Measurements from ENCODE around the gene GNAI3.
A peak's percentile ranks its signal among the peaks of the same experiment; 100 is the strongest.

Gene GNAI3

GRCh38 chr1:109609881-109610280 lies 61.5 kb downstream of the GNAI3 start:
- Histone ChIP-seq H3K14ac (ENCODE audit: low read length) (no peak overlapping the region), H3K79me1 (ENCODE audit: low read depth, low read length) (no peaks in the 10 kb centered on the region), H3K27me3 (ENCODE audit: control insufficient read depth in 3 of 3, insufficient read depth in 3 of 3, low read depth in 1 of 3, low read length in 3 of 3) (no peaks in the 10 kb centered on the region), H3K4me1 (ENCODE audit: control insufficient read depth in 2 of 2, insufficient read depth in 1 of 2, low read depth in 1 of 2, low read length in 2 of 2) (peaks cover 0 to 5% of the 10 kb centered on the region in 2 donors), H2BK120ac (ENCODE audit: low read depth, low read length) (no peak overlapping the region), H3K4me3 (ENCODE audit: low read length in 2 of 2) (no peak overlapping the region), H3K23ac (ENCODE audit: low read depth, low read length, poor library complexity) (no peak overlapping the region), H3K27ac (replicated peaks; ENCODE audit: low read length) (no peak overlapping the region), H2BK15ac (ENCODE audit: low read length) (no peak overlapping the region), H3K4me2 (ENCODE audit: insufficient read depth, low read length, poor library complexity, severe bottlenecking) (no peak overlapping the region), H3K9ac (ENCODE audit: low read depth, low read length, poor library complexity) (no peak overlapping the region), H4K91ac (ENCODE audit: low read depth, low read length, poor library complexity) (no peak overlapping the region), H3K9me3 (replicated peaks in 1 of 2; ENCODE audit: control insufficient read depth in 2 of 2, insufficient read depth in 1 of 2, low read depth in 1 of 2, low read length in 2 of 2) (no peaks in the 10 kb centered on the region), H3K18ac (ENCODE audit: low read length) (no peak overlapping the region), H2BK5ac (ENCODE audit: low read length) (no peak overlapping the region), H4K8ac (ENCODE audit: low read depth, low read length) (no peak overlapping the region), H2AK5ac (ENCODE audit: low read depth, low read length) (no peak overlapping the region), H2BK12ac (ENCODE audit: low read length) (no peak overlapping the region), H2AFZ (ENCODE audit: low read length) (no peak overlapping the region), H3K36me3 (replicated peaks in 1 of 2; ENCODE audit: control insufficient read depth in 2 of 2, insufficient read depth in 2 of 2, low read length in 2 of 2) (no peaks in the 10 kb centered on the region), H3K4ac (ENCODE audit: low read length) (no peak overlapping the region)
- WGBS, 2 donors (ENCODE audit: extremely low coverage in 2 of 2, insufficient read length in 2 of 2, insufficient replicate concordance in 1 of 2), result no CpG with 5 or more reads among the region's 3 CpGs
- no peak for DNase-seq (ENCODE audit: low spot score)

GRCh38 chr1:109610609-109611307 lies 62.3 kb downstream of the GNAI3 start:
- Histone ChIP-seq H2BK15ac (ENCODE audit: low read length) (no peak overlapping the region), H3K4me3 (ENCODE audit: low read length in 2 of 2) (no peak overlapping the region), H2AFZ (ENCODE audit: low read length) (no peak overlapping the region), H3K36me3 (replicated peaks in 1 of 2; ENCODE audit: control insufficient read depth in 2 of 2, insufficient read depth in 2 of 2, low read length in 2 of 2) (no peaks in the 10 kb centered on the region), H3K14ac (ENCODE audit: low read length) (no peak overlapping the region), H3K4me2 (ENCODE audit: insufficient read depth, low read length, poor library complexity, severe bottlenecking) (no peak overlapping the region), H2AK5ac (ENCODE audit: low read depth, low read length) (no peak overlapping the region), H3K79me1 (ENCODE audit: low read depth, low read length) (no peaks in the 10 kb centered on the region), H4K8ac (ENCODE audit: low read depth, low read length) (no peak overlapping the region), H3K23ac (ENCODE audit: low read depth, low read length, poor library complexity) (no peak overlapping the region), H3K27me3 (ENCODE audit: control insufficient read depth in 3 of 3, insufficient read depth in 3 of 3, low read depth in 1 of 3, low read length in 3 of 3) (no peaks in the 10 kb centered on the region), H3K9ac (ENCODE audit: low read depth, low read length, poor library complexity) (no peak overlapping the region), H2BK5ac (ENCODE audit: low read length) (no peak overlapping the region), H3K4me1 (ENCODE audit: control insufficient read depth in 2 of 2, insufficient read depth in 1 of 2, low read depth in 1 of 2, low read length in 2 of 2) (peaks cover 0 to 5% of the 10 kb centered on the region in 2 donors), H3K18ac (ENCODE audit: low read length) (no peak overlapping the region), H3K4ac (ENCODE audit: low read length) (no peak overlapping the region), H2BK12ac (ENCODE audit: low read length) (no peak overlapping the region), H2BK120ac (ENCODE audit: low read depth, low read length) (no peak overlapping the region), H4K91ac (ENCODE audit: low read depth, low read length, poor library complexity) (no peak overlapping the region), H3K9me3 (replicated peaks in 1 of 2; ENCODE audit: control insufficient read depth in 2 of 2, insufficient read depth in 1 of 2, low read depth in 1 of 2, low read length in 2 of 2) (no peaks in the 10 kb centered on the region), H3K27ac (replicated peaks; ENCODE audit: low read length) (no peak overlapping the region)
- no CpG with 5 or more reads among the region's 3 CpGs for WGBS, 2 donors (ENCODE audit: extremely low coverage in 2 of 2, insufficient read length in 2 of 2, insufficient replicate concordance in 1 of 2)
- DNase-seq (ENCODE audit: low spot score), result no peak

- H3K79me1 ChIP-seq (ENCODE audit: low read depth, low read length), result no peaks in the 10 kb centered on the region
- H3K4me2 ChIP-seq (ENCODE audit: insufficient read depth, low read length, poor library complexity, severe bottlenecking), result no peak overlapping the region
- no peaks in the 10 kb centered on the region for H3K9me3 ChIP-seq (replicated peaks in 1 of 2; ENCODE audit: control insufficient read depth in 2 of 2, insufficient read depth in 1 of 2, low read depth in 1 of 2, low read length in 2 of 2)
- no peak overlapping the region for H3K9ac ChIP-seq (ENCODE audit: low read depth, low read length, poor library complexity)
- no peak overlapping the region for H4K8ac ChIP-seq (ENCODE audit: low read depth, low read length)
- no peak overlapping the region for H3K27ac ChIP-seq (replicated peaks; ENCODE audit: low read length)
- H3K36me3 ChIP-seq (replicated peaks in 1 of 2; ENCODE audit: control insufficient read depth in 2 of 2, insufficient read depth in 2 of 2, low read length in 2 of 2), result no peaks in the 10 kb centered on the region
- H2BK120ac ChIP-seq (ENCODE audit: low read depth, low read length), result no peak overlapping the region
- H2AK5ac ChIP-seq (ENCODE audit: low read depth, low read length), result peak overlapping the region; percentile 60
- DNase-seq (ENCODE audit: low spot score), result no peak
- no peak overlapping the region for H4K91ac ChIP-seq (ENCODE audit: low read depth, low read length, poor library complexity)
- H2BK15ac ChIP-seq (ENCODE audit: low read length), result no peak overlapping the region
- no peak overlapping the region for H2BK12ac ChIP-seq (ENCODE audit: low read length)
- H3K27me3 ChIP-seq (ENCODE audit: control insufficient read depth in 3 of 3, insufficient read depth in 3 of 3, low read depth in 1 of 3, low read length in 3 of 3), result no peaks in the 10 kb centered on the region
- peaks cover 5 to 6% of the 10 kb centered on the region in 2 donors for H3K4me1 ChIP-seq (ENCODE audit: control insufficient read depth in 2 of 2, insufficient read depth in 1 of 2, low read depth in 1 of 2, low read length in 2 of 2)
- H3K18ac ChIP-seq (ENCODE audit: low read length), result no peak overlapping the region
- WGBS, 2 donors (ENCODE audit: extremely low coverage in 2 of 2, insufficient read length in 2 of 2, insufficient replicate concordance in 1 of 2), result no CpG with 5 or more reads among the region's 13 CpGs
- no peak overlapping the region for H2BK5ac ChIP-seq (ENCODE audit: low read length)
- no peak overlapping the region for H3K14ac ChIP-seq (ENCODE audit: low read length)
- no peak overlapping the region for H3K23ac ChIP-seq (ENCODE audit: low read depth, low read length, poor library complexity)
- no peak overlapping the region for H3K4ac ChIP-seq (ENCODE audit: low read length)
- no peak overlapping the region for H2AFZ ChIP-seq (ENCODE audit: low read length)
- no peak overlapping the region for H3K4me3 ChIP-seq (ENCODE audit: low read length in 2 of 2)
Measured at GRCh38 chr1:109611308-109611990, 63.0 kb downstream of the GNAI3 start.

- H3K4me2 ChIP-seq (ENCODE audit: insufficient read depth, low read length, poor library complexity, severe bottlenecking), result no peak overlapping the region
- H3K23ac ChIP-seq (ENCODE audit: low read depth, low read length, poor library complexity), result no peak overlapping the region
- no peak overlapping the region for H2AFZ ChIP-seq (ENCODE audit: low read length)
- H3K4ac ChIP-seq (ENCODE audit: low read length), result no peak overlapping the region
- H2BK12ac ChIP-seq (ENCODE audit: low read length), result no peak overlapping the region
- H3K18ac ChIP-seq (ENCODE audit: low read length), result no peak overlapping the region
- no peaks in the 10 kb centered on the region for H3K9me3 ChIP-seq (replicated peaks in 1 of 2; ENCODE audit: control insufficient read depth in 2 of 2, insufficient read depth in 1 of 2, low read depth in 1 of 2, low read length in 2 of 2)
- H2BK120ac ChIP-seq (ENCODE audit: low read depth, low read length), result no peak overlapping the region
- H3K27me3 ChIP-seq (ENCODE audit: control insufficient read depth in 3 of 3, insufficient read depth in 3 of 3, low read depth in 1 of 3, low read length in 3 of 3), result no peaks in the 10 kb centered on the region
- no peaks in the 10 kb centered on the region for H3K79me1 ChIP-seq (ENCODE audit: low read depth, low read length)
- no peak overlapping the region for H2BK5ac ChIP-seq (ENCODE audit: low read length)
- no peak overlapping the region for H3K9ac ChIP-seq (ENCODE audit: low read depth, low read length, poor library complexity)
- no CpG with 5 or more reads among the region's 7 CpGs for WGBS, 2 donors (ENCODE audit: extremely low coverage in 2 of 2, insufficient read length in 2 of 2, insufficient replicate concordance in 1 of 2)
- H3K36me3 ChIP-seq (replicated peaks in 1 of 2; ENCODE audit: control insufficient read depth in 2 of 2, insufficient read depth in 2 of 2, low read length in 2 of 2), result no peaks in the 10 kb centered on the region
- no peak overlapping the region for H2AK5ac ChIP-seq (ENCODE audit: low read depth, low read length)
- H4K8ac ChIP-seq (ENCODE audit: low read depth, low read length), result no peak overlapping the region
- no peak overlapping the region for H3K4me3 ChIP-seq (ENCODE audit: low read length in 2 of 2)
- H4K91ac ChIP-seq (ENCODE audit: low read depth, low read length, poor library complexity), result no peak overlapping the region
- H3K14ac ChIP-seq (ENCODE audit: low read length), result no peak overlapping the region
- DNase-seq (ENCODE audit: low spot score), result no peak
- H3K27ac ChIP-seq (replicated peaks; ENCODE audit: low read length), result no peak overlapping the region
- no peak overlapping the region for H2BK15ac ChIP-seq (ENCODE audit: low read length)
- peaks cover 14 to 22% of the 10 kb centered on the region in 2 donors for H3K4me1 ChIP-seq (ENCODE audit: control insufficient read depth in 2 of 2, insufficient read depth in 1 of 2, low read depth in 1 of 2, low read length in 2 of 2)
Measured at GRCh38 chr1:109613361-109614147, 65.1 kb downstream of the GNAI3 start.
